GM12878 (cell line): ENCODE data around the gene MXRA7. TPM values are rescaled to one million over a fixed set of nuclear protein-coding genes. Genes with fewer than 3 reads are reported as not detected.

Experiments used
- ATAC-seq: fragments of 200-7000 bp; cut with Tn5 transposase; 3 replicates; pipeline ENCODE4 v1.9.1; 2020; ENCODE audit warnings: mild to moderate bottlenecking, moderate library complexity
- BruUV-seq: library from RNA; stranded (reverse); fragments of 400-500 nt; replicated peaks from 2 replicates; lab custom pipeline; 2021; lab: Mats Ljungman, UMichigan
- CTCF ChIA-PET: fragments of 300-600 bp; sonication (Branson Sonifier 250); formaldehyde crosslinking; extraction: SDS; loops from one replicate; lab custom pipeline; 2021; ENCODE audit warnings: inconsistent platforms; lab: Yijun Ruan, JAX
- POLR2A ChIA-PET: fragments of 350-600 bp; formaldehyde crosslinking; extraction: SDS; loops from one replicate; lab custom pipeline; 2021; ENCODE audit warnings: inconsistent platforms; lab: Charles Lee
- RAD21 ChIA-PET: fragments of 300-600 bp; sonication (Branson Sonifier 250); formaldehyde crosslinking; loops from one replicate; lab custom pipeline; 2023; ENCODE audit warnings: antibody characterized with exemption; ENCODE audit not compliant: unreplicated experiment; lab: Charles Lee
- SMC1A ChIA-PET: fragments of 300-600 bp; sonication (Branson Sonifier 250); formaldehyde crosslinking; loops from one replicate; lab custom pipeline; 2023; ENCODE audit not compliant: unreplicated experiment, uncharacterized antibody; lab: Charles Lee
- DNase-seq: peaks from one replicate; pipeline ENCODE4 v3.0.0-alpha.2; 2011; ENCODE audit warnings: low read depth, low spot score
- FAIRE-seq: peaks from 3 replicates; lab custom pipeline; 2011; peaks lifted over from hg19 to GRCh38; lab: Jason Lieb, UNC
- H2AFZ ChIP-seq: 2 replicates; pipeline ENCODE4 v1.6.0; 2011; ENCODE audit warnings: low read depth, low read length, control low read depth; ENCODE audit not compliant: control insufficient read depth
- H3K27ac ChIP-seq: 2 replicates; pipeline ENCODE4 v1.5.1; 2011; ENCODE audit warnings: control low read depth; ENCODE audit not compliant: control insufficient read depth, insufficient read depth
- H3K27me3 ChIP-seq, 2 experiments: replicated peaks in 1 of 2; 2 replicates each; pipeline versions ENCODE4 v1.6.0 to v1.6.1; 2011; ENCODE audit warnings: low read length in 1 of 2; ENCODE audit not compliant: control insufficient read depth in 2 of 2, insufficient read depth in 2 of 2
- H3K36me3 ChIP-seq, 2 experiments: 2 replicates each; pipeline ENCODE4 v1.5.1; 2011; ENCODE audit warnings: low read length in 1 of 2; ENCODE audit not compliant: control insufficient read depth in 2 of 2, insufficient read depth in 2 of 2
- H3K4me1 ChIP-seq: 2 replicates; pipeline ENCODE4 v1.6.1; 2011; ENCODE audit warnings: mild to moderate bottlenecking, low read length, moderate library complexity, mixed read lengths; ENCODE audit not compliant: control insufficient read depth, insufficient read depth
- H3K4me2 ChIP-seq: 2 replicates; pipeline ENCODE4 v1.6.0; 2011; ENCODE audit warnings: control low read depth; ENCODE audit not compliant: control insufficient read depth, insufficient read depth
- H3K4me3 ChIP-seq: fragments of 200-600 bp; sonication (generic); 2 replicates; pipeline ENCODE4 v1.5.1; 2016
- H3K79me2 ChIP-seq: 2 replicates; pipeline ENCODE4 v1.6.0; 2011; ENCODE audit warnings: low read length; ENCODE audit not compliant: control insufficient read depth, insufficient read depth
- H3K9ac ChIP-seq: 2 replicates; pipeline ENCODE4 v1.8.0; 2011; ENCODE audit warnings: low read length, control low read depth, mixed read lengths; ENCODE audit not compliant: control insufficient read depth, insufficient read depth
- H3K9me3 ChIP-seq: replicated peaks from 3 replicates; pipeline ENCODE4 v1.5.1; 2011; ENCODE audit warnings: mild to moderate bottlenecking, low read length; ENCODE audit not compliant: control insufficient read depth, insufficient read depth
- H4K20me1 ChIP-seq: 2 replicates; pipeline ENCODE4 v1.6.0; 2011; ENCODE audit not compliant: control insufficient read depth, insufficient read depth
- MLLT1 ChIP-seq: fragments of 450-650 bp; IDR thresholded peaks from 2 replicates; pipeline ENCODE4 v1.6.1; 2016; ENCODE audit warnings: mild to moderate bottlenecking
- NKRF ChIP-seq: fragments of 450-650 bp; conservative IDR thresholded peaks from 2 replicates; pipeline ENCODE4 v1.6.1; 2017; ENCODE audit warnings: mild to moderate bottlenecking, moderate library complexity
- PML ChIP-seq: IDR thresholded peaks from 2 replicates; pipeline ENCODE4 v1.6.1; 2012; ENCODE audit warnings: low read length, inconsistent platforms
- RELB ChIP-seq: fragments of 450-650 bp; IDR thresholded peaks from 2 replicates; pipeline ENCODE4 v1.6.1; 2017; ENCODE audit warnings: low read depth, mild to moderate bottlenecking, moderate library complexity
- SKIL ChIP-seq: fragments of 450-650 bp; IDR thresholded peaks from 2 replicates; pipeline ENCODE4 v1.6.1; 2017; ENCODE audit warnings: mild to moderate bottlenecking, low read depth, inconsistent platforms; ENCODE audit not compliant: poor library complexity, severe bottlenecking
- SREBF1 ChIP-seq: IDR thresholded peaks from 2 replicates; pipeline ENCODE4 v1.6.1; 2012; ENCODE audit warnings: mild to moderate bottlenecking, low read length
- USF1 ChIP-seq: IDR thresholded peaks from 2 replicates; pipeline ENCODE4 v1.6.1; 2011; ENCODE audit warnings: borderline replicate concordance, low read depth, mild to moderate bottlenecking, moderate library complexity, mixed read lengths, low read length; ENCODE audit not compliant: insufficient read depth; ENCODE audit errors: extremely low read length
- ZBTB11 ChIP-seq: fragments of 450-650 bp; formaldehyde crosslinking; IDR thresholded peaks from 2 replicates; pipeline ENCODE4 v1.5.0; 2022; ENCODE audit warnings: mild to moderate bottlenecking, missing genetic modification characterization
- WGBS: methylation state at CpG from one replicate; pipeline ENCODE4 v1.1.6; 2016; ENCODE audit warnings: low lambda C conversion rate; ENCODE audit not compliant: insufficient replicate concordance, insufficient coverage; ENCODE audit errors: missing lambda C conversion rate; 5-methylcytosine and 5-hydroxymethylcytosine counted together
- in situ Hi-C: fragments of 300-500 bp; cut with MboI; formaldehyde crosslinking; loops from 9 replicates; pipeline ENCODE4 v1.14.3; 2018; ENCODE audit warnings: mixed read lengths
- intact Hi-C: fragments of 100-400 bp; cut with micrococcal nuclease; formaldehyde crosslinking; loops from one replicate; pipeline ENCODE4 v1.14.2; 2022; ENCODE audit not compliant: unreplicated experiment
- polyA plus RNA-seq, 11 experiments: library from polyadenylated mRNA; depleted of rRNA in 4 of 11; unstranded in 6 of 11; stranded (reverse) in 5 of 11; fragments of >200 nt; fragmentation: Nextera tagmentation in 4 of 11; fragmentation: Illumina TruSeq in 1 of 11; extraction: Ambion mirVana in 4 of 11; extraction: Trizol in 1 of 11; gene quantifications; 1 replicate in 1 of 11; 2 replicates in 10 of 11; pipeline versions ENCODE4 v1.2.1 to v1.2.3, GENCODE V29; 2011 to 2016; ENCODE audit warnings: inconsistent platforms in 2 of 11, missing spikeins in 2 of 11, low read depth in 1 of 11
- total RNA-seq, 4 experiments: library from RNA; depleted of rRNA in 3 of 4; stranded (reverse); fragments of >200 nt in 3 of 4; fragmentation: Illumina TruSeq in 1 of 4; extraction: Trizol in 1 of 4; gene quantifications; 2 replicates each; pipeline versions ENCODE4 v1.2.1 to v1.2.3, GENCODE V29; 2013 to 2021

MXRA7 gene
- total and polyA plus RNA-seq, 10 of the 15 experiments (the other 5 are each of a cell fraction or from before 2014, with no cell fraction given) = 0.03 to 2.0 (median 0.33) TPM

GRCh38 chr17:76736349-76737081 lies 25.8 kb upstream of the MXRA7 start:
- ChIA-PET POLR2A (interaction anchor here (6.4 kb wide), 1 partner anchor 10 kb away, joined by 60 read pairs; the partner anchor contains the start of genes JMJD6 and METTL23), RAD21 (interaction anchor here (0.8 to 2.1 kb wide), 2 partner anchors 9 to 472 kb away, joined by 3 to 12 read pairs; no protein-coding TSS in a partner anchor), CTCF (interaction anchor here (1.2 to 1.5 kb wide), 3 partner anchors 9 to 80 kb away, joined by 3 to 12 read pairs (median 5); partner anchors contain the start of genes JMJD6 and METTL23), SMC1A (interaction anchor here (2.1 kb wide), 1 partner anchor 9 kb away, joined by 9 read pairs; no protein-coding TSS in a partner anchor)
- FAIRE-seq = no peak
- H3K27me3 ChIP-seq = no peaks in the 10 kb centered on the region
- WGBS = under 1% methylated on average over 85 of the region's 117 CpGs
- DNase-seq = no peak
- in situ Hi-C loops = no loop called here
- H3K36me3 ChIP-seq = peaks cover 8 to 31% of the 10 kb centered on the region in 2 experiments
- H3K4me3 ChIP-seq = peak overlapping the region; percentile 87
- intact Hi-C loops = loop anchor here (10.0 kb wide), 1 partner anchor 348 kb away; no protein-coding TSS in a partner anchor
- H3K9me3 ChIP-seq = no peaks in the 10 kb centered on the region; the same call in 2 of the 3 replicates
- peaks cover 73% of the 10 kb centered on the region for H3K79me2 ChIP-seq
- peak overlapping the region; percentile 89 for H3K27ac ChIP-seq
- H3K4me2 ChIP-seq = peak overlapping the region; percentile 75
- no peaks in the 10 kb centered on the region; the same call in none of the 2 replicates for H3K4me1 ChIP-seq
- ATAC-seq = peak; percentile 41
- peak overlapping the region; percentile 97 for H3K9ac ChIP-seq
- no TSS peak for BruUV-seq
- no peaks in the 10 kb centered on the region; the same call in 1 of the 2 replicates for H4K20me1 ChIP-seq
- no peak overlapping the region for H2AFZ ChIP-seq
- TF ChIP-seq ZBTB11 (CRISPR knock-in tag) (no peak), NKRF (no peak; the same call in 1 of the 2 replicates), MLLT1 (no peak; the same call in 1 of the 2 replicates), USF1 (peak; percentile 15), RELB (no peak), PML (no peak), SKIL (no peak), SREBF1 (no peak)
